ENCODE data around the gene ERBIN.

- TF ChIP-seq SUZ12 (IDR thresholded peaks at IDR 0.05; ENCODE audit: extremely low read depth, insufficient read depth, insufficient read length): no peak
- no peak for TF ChIP-seq YY1 (IDR thresholded peaks at IDR 0.05; ENCODE audit: insufficient read depth, insufficient read length)
- TF ChIP-seq ZNF274 (IDR thresholded peaks at IDR 0.05; ENCODE audit: low read depth, low read length): no peak
Observed at GRCh38 chr5:66012271-66012670, 85.9 kb downstream of the ERBIN start.

All from NT2/D1 (cell line).